GM21381 (cell line): ENCODE data around the gene BBOX1.
"Not testable (repeated sequence)": the region's sequence is repeated elsewhere in the genome, so short reads cannot be mapped to it uniquely, and the experiment has no call there.

ENCODE experiments used
- ATAC-seq: cut with Tn5 transposase; IDR thresholded peaks from one replicate; pipeline ENCODE4 v1.9.1; 2021; ENCODE audit warnings: mild to moderate bottlenecking, moderate library complexity; ENCODE audit not compliant: unreplicated experiment

The BBOX1 gene

GRCh38 chr11:27083241-27083640, 42.6 kb downstream of the BBOX1 start:
- ATAC-seq, result no peak

GRCh38 chr11:27083782-27084181, 43.2 kb downstream of the BBOX1 start:
- no peak for ATAC-seq

GRCh38 chr11:27084518-27084917, 43.9 kb downstream of the BBOX1 start:
- ATAC-seq, result no peak

- ATAC-seq, result no peak
Observed at GRCh38 chr11:27085111-27085510, 44.5 kb downstream of the BBOX1 start.

GRCh38 chr11:27085605-27086004, 45.0 kb downstream of the BBOX1 start:
- no peak for ATAC-seq

- ATAC-seq, result no peak
Observed at GRCh38 chr11:27087432-27087831, 46.8 kb downstream of the BBOX1 start.

- ATAC-seq, result no peak
Observed at GRCh38 chr11:27088353-27088752, 47.7 kb downstream of the BBOX1 start.

GRCh38 chr11:27089746-27090145, 49.1 kb downstream of the BBOX1 start:
- ATAC-seq, result no peak

- ATAC-seq, result not testable (repeated sequence)
Observed at GRCh38 chr11:27090357-27090948, 49.8 kb downstream of the BBOX1 start.

GRCh38 chr11:27094120-27094519, 53.5 kb downstream of the BBOX1 start:
- no peak for ATAC-seq

- no peak for ATAC-seq
Observed at GRCh38 chr11:27095059-27095458, 54.4 kb downstream of the BBOX1 start.

GRCh38 chr11:27095887-27096286, 55.3 kb downstream of the BBOX1 start:
- no peak for ATAC-seq

GRCh38 chr11:27097551-27097950, 56.9 kb downstream of the BBOX1 start:
- no peak for ATAC-seq

GRCh38 chr11:27100534-27100933, 59.9 kb downstream of the BBOX1 start:
- no peak for ATAC-seq

- no peak for ATAC-seq
Observed at GRCh38 chr11:27107548-27107947, 66.9 kb downstream of the BBOX1 start.

- ATAC-seq, result no peak
Observed at GRCh38 chr11:27108809-27109208, 68.2 kb downstream of the BBOX1 start.

- no peak for ATAC-seq
Observed at GRCh38 chr11:27111896-27112295, 71.3 kb downstream of the BBOX1 start.

- ATAC-seq, result no peak
Observed at GRCh38 chr11:27112946-27113345, 72.3 kb downstream of the BBOX1 start.

GRCh38 chr11:27115051-27115650, 74.5 kb downstream of the BBOX1 start:
- ATAC-seq, result no peak

GRCh38 chr11:27116684-27117083, 76.1 kb downstream of the BBOX1 start:
- ATAC-seq, result no peak

GRCh38 chr11:27118371-27118770, 77.8 kb downstream of the BBOX1 start:
- no peak for ATAC-seq

- no peak for ATAC-seq
Observed at GRCh38 chr11:27118949-27119348, 78.3 kb downstream of the BBOX1 start.

- ATAC-seq, result no peak
Observed at GRCh38 chr11:27119396-27119795, 78.8 kb downstream of the BBOX1 start.
